Right atrium auricular region (tissue), 2 donors: ENCODE measurements around the gene ZDHHC7. TPM values are rescaled to one million over a fixed set of nuclear protein-coding genes. Genes with fewer than 3 reads are reported as not detected.
A peak's percentile ranks its signal among the peaks of the same experiment; 100 is the strongest.

Source experiments
- DNase-seq: peaks from one replicate; pipeline ENCODE4 v3.0.0-alpha.2; 2019; ENCODE audit warnings: low spot score
- H3K27ac ChIP-seq, 2 donors: fragments of 200-600 bp; sonication (generic); 1 replicate in 1 of 2; 2 replicates in 1 of 2; pipeline ENCODE4 v1.5.1; 2016 to 2019
- H3K27me3 ChIP-seq, 2 donors: fragments of 200-600 bp; sonication (generic); one replicate each; pipeline versions ENCODE4 v1.5.1 to v1.6.0; 2017 to 2019
- H3K36me3 ChIP-seq: fragments of 200-600 bp; sonication (generic); one replicate; pipeline ENCODE4 v1.5.1; 2016
- H3K4me1 ChIP-seq, 2 donors: fragments of 200-600 bp; sonication (generic); one replicate each; pipeline versions ENCODE4 v1.5.1 to v1.6.0; 2017 to 2019
- H3K4me3 ChIP-seq, 2 donors: fragments of 200-600 bp; sonication (generic); 1 replicate in 1 of 2; 2 replicates in 1 of 2; pipeline ENCODE4 v1.5.1; 2017 to 2019; ENCODE audit warnings: mild to moderate bottlenecking in 1 of 2, moderate library complexity in 1 of 2
- H3K9me3 ChIP-seq, 2 donors: fragments of 200-600 bp; sonication (generic); one replicate each; pipeline ENCODE4 v1.5.1; 2019
- CTCF ChIP-seq, 2 donors: fragments of 200-600 bp; sonication (generic); IDR thresholded peaks; one replicate each; pipeline ENCODE4 v1.5.1; 2019; ENCODE audit warnings: antibody characterized with exemption in 2 of 2
- total RNA-seq, 2 donors: library from RNA; depleted of rRNA; stranded (reverse); fragments of >200 nt; gene quantifications; one replicate each; pipeline ENCODE4 v1.1.0, GENCODE V29; 2016

Gene ZDHHC7
- total RNA-seq, 2 donors from 2014 or later = 36.0 to 48.7 TPM

- Histone ChIP-seq H3K27me3 (no peaks in the 10 kb centered on the region), H3K36me3 (no peaks in the 10 kb centered on the region), H3K27ac (peak overlapping the region; percentile 70 to 82), H3K4me3 (no peak overlapping the region), H3K4me1 (peaks cover 0 to 88% of the 10 kb centered on the region in 2 donors), H3K9me3 (no peaks in the 10 kb centered on the region)
- DNase-seq = no peak
- TF ChIP-seq CTCF (IDR thresholded peaks at IDR 0.05) = no peak
These were observed 5.9 kb downstream of the ZDHHC7 start for GRCh38 chr16:85005285-85006069.

- no peaks in the 10 kb centered on the region for H3K27me3 ChIP-seq
- H3K9me3 ChIP-seq = no peaks in the 10 kb centered on the region
- H3K4me3 ChIP-seq = no peak overlapping the region
- H3K36me3 ChIP-seq = peaks cover 4% of the 10 kb centered on the region
- H3K27ac ChIP-seq = peak overlapping the region; percentile 70 to 82
- no peak for DNase-seq
- TF ChIP-seq CTCF (IDR thresholded peaks at IDR 0.05) = no peak
- H3K4me1 ChIP-seq = peaks cover 0 to 81% of the 10 kb centered on the region in 2 donors
These were observed 6.6 kb downstream of the ZDHHC7 start for GRCh38 chr16:85004587-85005205.

- TF ChIP-seq CTCF (IDR thresholded peaks at IDR 0.05) = no peak
- peak overlapping the region; percentile 70 to 82 for H3K27ac ChIP-seq
- H3K4me3 ChIP-seq = no peak overlapping the region
- H3K36me3 ChIP-seq = peaks cover 7% of the 10 kb centered on the region
- no peak for DNase-seq
- peaks cover 0 to 76% of the 10 kb centered on the region in 2 donors for H3K4me1 ChIP-seq
- H3K27me3 ChIP-seq = no peaks in the 10 kb centered on the region
- H3K9me3 ChIP-seq = no peaks in the 10 kb centered on the region
These were observed 7.4 kb downstream of the ZDHHC7 start for GRCh38 chr16:85003725-85004586.

- H3K36me3 ChIP-seq = peaks cover 7% of the 10 kb centered on the region
- no peak for DNase-seq
- H3K27me3 ChIP-seq = no peaks in the 10 kb centered on the region
- H3K9me3 ChIP-seq = no peaks in the 10 kb centered on the region
- H3K4me1 ChIP-seq = peaks cover 0 to 69% of the 10 kb centered on the region in 2 donors
- peak overlapping the region; percentile 52 to 70 for H3K27ac ChIP-seq
- H3K4me3 ChIP-seq = no peak overlapping the region
- no peak for TF ChIP-seq CTCF (IDR thresholded peaks at IDR 0.05)
These were observed 8.3 kb downstream of the ZDHHC7 start for GRCh38 chr16:85003076-85003475.

- peak overlapping the region; percentile 52 to 70 for H3K27ac ChIP-seq
- no peaks in the 10 kb centered on the region for H3K9me3 ChIP-seq
- DNase-seq = no peak
- peak overlapping the region in 1 of 2 donors; percentile 18 for H3K4me3 ChIP-seq
- TF ChIP-seq CTCF (IDR thresholded peaks at IDR 0.05) = no peak
- peaks cover 7% of the 10 kb centered on the region for H3K36me3 ChIP-seq
- H3K27me3 ChIP-seq = no peaks in the 10 kb centered on the region
- H3K4me1 ChIP-seq = peaks cover 0 to 65% of the 10 kb centered on the region in 2 donors
These were observed 8.7 kb downstream of the ZDHHC7 start for GRCh38 chr16:85002608-85003007.
